OCI-LY3 (cell line): ENCODE measurements around the gene ZER1.

Source experiments
- CTCF ChIP-seq: fragments of 200-600, 300-600 bp; sonication (generic); IDR thresholded peaks from 2 replicates; pipeline ENCODE4 v1.5.1; 2014; ENCODE audit warnings: antibody characterized with exemption, low read length, low read depth
- EZH2phosphoT487 ChIP-seq: fragments of 200-600 bp; shearing (Covaris generic); IDR thresholded peaks from 2 replicates; pipeline ENCODE4 v1.6.1; 2018; ENCODE audit warnings: antibody characterized with exemption, mixed run types, low read depth

- TF ChIP-seq CTCF (no peak), EZH2phosphoT487 (no peak)
Measured at GRCh38 chr9:128729302-128729701, 42.4 kb downstream of the ZER1 start.
